Left lobe of liver (tissue), 2 donors: ENCODE data around the gene OR2T35. TPM values are rescaled to one million over a fixed set of nuclear protein-coding genes. Genes with fewer than 3 reads are reported as not detected.
"Not testable (repeated sequence)": the region's sequence is repeated elsewhere in the genome, so short reads cannot be mapped to it uniquely, and the experiment has no call there.

Experiments used
- ATAC-seq: fragments of 200-7000 bp; cut with Tn5 transposase; one replicate; pipeline ENCODE4 v1.9.1; 2020; ENCODE audit warnings: mild to moderate bottlenecking, moderate library complexity
- DNase-seq: peaks from one replicate; pipeline ENCODE4 v3.0.0-alpha.2; 2020; ENCODE audit warnings: low spot score
- total RNA-seq: library from RNA; stranded (reverse); gene quantifications from one replicate; pipeline ENCODE4 v1.2.1, GENCODE V29; 2021
- donor health status: DM: no; HTN: no; CAD: no; lungs with moderate emphysema.
- donor health status: DM: no; HTN: yes; CAD: no.

Gene OR2T35
- not detected for total RNA-seq

- not testable (repeated sequence) for DNase-seq, ATAC-seq
These were observed at the start of gene OR2T35 for GRCh38 chr1:248645178-248645577. Gene OR2T35, minus strand, starts transcription at chr1:248645278. Its CDS starts 6,020 bp downstream, at chr1:248639258.

DNA sequence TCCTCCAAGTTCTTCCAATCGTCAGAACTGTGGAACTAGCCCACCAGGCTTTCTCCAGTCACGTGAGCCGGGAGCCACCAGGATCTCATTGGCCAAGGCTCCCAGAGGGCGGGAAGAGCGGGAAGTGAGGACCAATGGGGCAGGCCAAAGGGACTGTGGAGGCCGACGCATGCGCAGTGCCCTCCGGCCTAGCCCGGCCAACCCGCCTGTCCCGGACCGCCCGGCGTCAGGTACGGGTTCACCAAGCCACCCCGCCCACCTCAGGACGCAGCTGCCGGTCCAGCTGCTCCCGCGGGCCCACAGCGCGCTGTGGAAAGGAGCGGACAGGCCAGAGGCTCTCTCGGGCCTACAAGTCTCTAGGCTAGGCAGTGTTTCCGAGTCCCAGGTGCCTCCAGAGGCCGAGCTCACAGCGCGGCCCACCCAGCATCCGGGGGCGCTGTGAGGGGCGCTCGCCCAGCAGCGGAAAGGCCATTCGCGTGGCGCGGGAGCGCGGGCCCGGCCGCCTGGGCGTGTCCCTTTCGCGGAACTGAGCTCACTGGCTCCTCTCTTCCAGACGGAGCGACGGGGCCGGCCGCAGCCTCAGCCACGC, 46.6 kb upstream of the OR2T35 start:
- ATAC-seq (no peak), DNase-seq (no peak)

GRCh38 chr1:248688527-248689298, 43.6 kb upstream of the OR2T35 start:
- DNase-seq (no peak), ATAC-seq (no peak)

DNA sequence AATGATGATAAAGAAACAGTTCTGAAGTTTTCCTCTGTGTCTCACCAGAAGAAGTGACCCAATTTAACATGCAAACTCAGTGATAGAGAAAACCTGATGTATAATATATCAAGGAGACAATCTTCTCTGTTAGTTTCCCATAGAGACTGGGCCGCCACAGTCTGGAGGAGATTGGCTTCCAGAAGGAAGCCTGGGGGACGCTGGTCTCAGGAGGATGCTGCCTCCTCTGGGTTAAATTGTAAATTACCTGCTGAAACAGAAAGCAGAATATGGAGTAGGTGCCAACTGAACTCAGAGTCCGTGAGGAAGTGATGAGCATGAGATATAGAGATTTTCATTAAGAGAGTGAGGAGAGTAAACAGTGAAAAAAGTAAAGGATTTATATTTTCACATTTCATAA, 41.7 kb upstream of the OR2T35 start:
- DNase-seq (no peak), ATAC-seq (peak; percentile 59)

- no peak for DNase-seq
- ATAC-seq: no peak
These were observed 36.6 kb upstream of the OR2T35 start for GRCh38 chr1:248681651-248682050.

DNA sequence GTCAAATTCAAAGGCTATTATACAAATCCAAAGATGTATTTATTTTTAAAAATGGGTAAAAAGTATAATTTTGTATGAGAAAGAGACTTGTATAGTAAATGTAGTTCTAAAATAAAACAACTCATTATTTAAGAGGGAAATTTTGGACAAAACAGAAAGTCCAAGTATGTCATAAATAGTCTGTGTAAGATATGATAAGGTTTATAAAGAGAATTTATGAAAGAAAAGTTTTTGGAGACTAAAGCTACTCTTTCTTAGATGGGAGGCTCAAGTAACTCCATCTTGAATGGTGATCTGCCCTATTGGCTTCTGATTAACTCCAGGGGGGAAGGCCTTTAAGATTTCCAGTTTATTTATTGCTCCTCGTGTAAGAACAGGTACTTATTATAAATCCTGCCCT, 24.9 kb upstream of the OR2T35 start:
- ATAC-seq: no peak
- DNase-seq: no peak

DNA sequence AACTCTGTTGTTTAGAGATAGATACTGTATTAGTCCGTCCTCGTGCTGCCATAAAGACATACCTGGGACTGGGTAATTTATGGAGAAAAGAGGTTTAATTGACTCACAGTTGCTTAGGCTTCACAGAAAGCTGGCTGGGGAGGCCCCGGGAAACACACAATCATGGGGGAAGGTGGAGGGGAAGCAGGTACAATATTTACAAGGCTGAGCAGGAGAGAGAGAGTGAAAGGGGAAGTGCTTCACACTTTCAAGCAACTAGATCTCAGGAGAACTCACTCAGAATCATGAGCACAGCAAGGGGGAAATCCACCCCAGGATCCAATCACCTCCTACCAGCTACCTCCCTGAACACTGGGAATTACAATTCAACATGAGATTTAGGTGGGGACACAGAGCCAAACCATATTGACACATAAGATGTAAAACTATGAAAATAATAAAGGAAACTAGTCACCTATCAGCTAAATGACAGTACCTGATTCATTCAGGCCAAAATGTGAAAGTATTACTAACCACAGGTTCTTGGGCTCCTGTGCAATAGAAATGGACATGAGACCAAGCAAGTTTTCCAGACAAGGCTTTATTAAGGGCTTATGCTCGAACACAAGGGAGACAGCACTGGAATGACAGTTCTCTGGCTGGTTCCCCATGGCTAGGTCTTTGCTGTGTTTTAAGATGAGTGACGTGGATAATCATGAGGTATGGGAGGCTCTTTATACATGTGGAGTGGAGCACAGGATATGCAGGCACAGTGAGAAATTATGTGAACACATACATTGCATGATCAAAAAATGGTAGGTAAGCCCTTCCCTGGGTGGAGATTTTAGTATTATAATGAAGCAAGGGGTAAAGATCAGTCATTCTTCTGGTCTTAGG, 18.6 kb upstream of the OR2T35 start:
- not testable (repeated sequence) for DNase-seq, ATAC-seq

DNA sequence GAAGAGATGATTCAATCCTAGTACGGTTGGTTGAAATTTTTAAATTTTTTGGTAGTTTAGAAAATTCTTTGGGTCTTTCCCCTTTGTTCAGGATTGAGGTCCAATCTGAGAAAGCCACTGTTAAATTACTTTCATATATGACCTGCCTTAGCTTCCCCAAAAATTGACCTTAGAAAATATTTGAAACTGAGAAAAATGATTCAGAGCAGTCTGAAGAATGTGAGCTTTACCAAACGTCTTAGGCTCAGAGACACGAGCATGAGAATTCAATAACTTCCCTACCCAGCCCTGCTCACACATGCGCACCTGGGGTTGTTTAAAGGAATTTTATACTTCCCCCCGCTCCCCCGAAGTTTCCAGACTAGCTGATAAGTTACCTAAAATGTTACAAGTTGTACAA, 11.7 kb upstream of the OR2T35 start:
- not testable (repeated sequence) for ATAC-seq, DNase-seq

DNA sequence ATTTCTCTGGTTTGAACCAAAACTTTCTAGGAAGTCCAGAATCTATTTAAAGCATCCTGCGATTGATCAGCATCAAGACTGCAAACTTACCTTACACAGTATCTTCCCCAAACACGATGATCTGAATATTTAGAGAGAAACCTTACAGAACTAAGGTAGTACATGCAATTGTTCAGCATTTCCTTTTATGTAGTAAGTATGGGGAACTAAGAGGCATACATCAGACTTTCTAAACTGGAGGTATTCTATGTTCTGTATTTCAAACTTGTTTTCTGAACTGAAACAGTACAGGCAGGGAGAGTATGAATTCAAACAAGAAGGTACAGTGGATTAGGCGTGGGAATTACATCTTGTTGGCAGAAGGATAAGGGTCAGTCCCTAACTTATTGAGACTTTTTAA, 10.3 kb upstream of the OR2T35 start, which contains the start of gene OR2T27:
OR2T27 (minus strand) TSS at position 175 of the 400 bp plus-strand sequence. CDS start 4,644 bp downstream, outside the sequence.
- ATAC-seq, DNase-seq: not testable (repeated sequence)

DNA sequence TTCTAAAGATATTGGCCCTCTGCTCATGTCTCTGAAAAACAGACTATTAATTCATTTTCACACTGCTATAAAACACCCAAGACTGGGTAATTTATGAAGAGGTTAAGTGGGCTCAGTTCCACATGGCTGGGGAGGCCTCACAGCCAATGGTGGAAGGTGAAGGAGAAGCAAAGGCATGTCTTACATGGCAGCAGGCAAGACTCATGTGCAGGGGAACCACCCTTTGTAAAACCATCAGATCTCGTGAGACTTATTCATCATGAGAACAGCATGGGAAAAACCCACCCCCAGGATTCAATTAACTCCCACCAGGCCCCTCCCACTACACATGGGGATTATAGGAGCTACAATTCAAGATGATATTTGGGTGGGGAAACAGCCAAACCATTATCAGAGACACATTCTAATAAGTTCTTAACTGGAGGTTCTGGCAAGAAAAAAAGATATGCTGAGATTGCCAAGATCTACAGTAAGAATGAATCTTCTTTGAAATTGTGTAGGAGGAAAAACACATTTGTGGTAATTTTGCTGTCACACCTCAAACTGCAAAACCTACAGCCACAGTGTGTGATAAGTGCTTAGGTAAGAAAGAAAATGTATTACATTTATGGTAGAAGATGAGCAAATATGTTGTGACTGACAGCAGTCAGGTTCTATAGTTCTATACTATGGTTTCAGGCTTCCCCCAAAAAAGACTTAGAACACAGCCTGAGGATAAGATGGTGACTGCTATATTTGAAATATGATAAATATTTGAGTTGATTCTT, 3.9 kb upstream of the OR2T35 start:
- not testable (repeated sequence) for DNase-seq, ATAC-seq

DNA sequence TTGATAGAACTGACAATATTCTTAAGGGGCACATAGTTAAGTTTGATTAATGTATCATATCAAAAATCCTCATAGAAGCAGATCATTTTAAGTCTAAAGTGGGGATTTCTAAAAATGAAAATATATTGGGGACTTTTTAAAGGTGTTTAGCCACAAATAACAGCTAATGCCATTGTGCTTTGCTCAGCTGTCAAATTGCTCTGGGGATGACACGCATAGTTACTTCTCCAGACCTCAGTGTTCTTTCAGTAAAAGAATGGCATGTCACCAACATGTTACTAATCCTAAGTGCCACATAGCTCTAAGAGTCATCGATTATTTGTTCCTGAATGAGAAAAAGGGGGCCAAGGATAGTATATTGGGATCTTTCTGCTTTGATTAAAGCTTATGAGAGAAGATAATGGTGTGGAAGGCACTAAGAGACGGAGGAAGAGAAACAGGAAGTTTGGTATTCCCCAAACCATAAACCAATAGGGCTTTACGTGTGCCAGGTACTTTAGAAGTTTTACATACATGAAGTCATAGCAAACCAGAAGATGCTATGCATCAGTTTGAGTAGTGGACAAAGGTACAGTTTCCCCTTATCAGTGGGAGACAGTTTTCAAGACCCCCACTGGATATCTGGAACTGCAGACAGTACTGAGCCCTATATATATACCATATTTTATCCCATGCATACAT, 2.0 kb downstream of the OR2T35 start:
- not testable (repeated sequence) for DNase-seq, ATAC-seq

- ATAC-seq, DNase-seq: not testable (repeated sequence)
These were observed 3.5 kb downstream of the OR2T35 start for GRCh38 chr1:248641583-248641982.

DNA sequence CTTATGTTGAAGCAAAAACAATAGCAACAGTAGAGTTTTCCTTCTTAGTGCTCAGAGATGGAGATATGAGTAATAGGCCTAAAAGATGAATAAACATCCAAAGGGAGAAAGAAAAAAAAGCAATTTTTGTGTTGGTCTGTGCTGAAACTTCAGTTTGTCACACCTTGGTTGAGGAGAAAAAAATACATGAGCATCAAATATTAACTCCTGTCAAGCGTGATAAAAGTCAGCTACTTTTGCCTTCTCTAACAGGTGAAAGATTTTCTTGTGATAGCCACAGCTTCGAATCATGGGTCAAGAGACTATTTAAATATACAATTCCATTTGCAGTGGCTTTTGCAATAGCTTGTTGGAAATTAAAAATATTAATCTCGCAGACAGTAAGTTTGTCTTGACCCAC, 4.2 kb downstream of the OR2T35 start:
- ATAC-seq: not testable (repeated sequence)

GRCh38 chr1:248639652-248640051, 5.4 kb downstream of the OR2T35 start:
- DNase-seq, ATAC-seq: not testable (repeated sequence)

More for the DNA sequence above, 4.2 kb downstream of the OR2T35 start:
- DNase-seq: not testable (repeated sequence)

DNA sequence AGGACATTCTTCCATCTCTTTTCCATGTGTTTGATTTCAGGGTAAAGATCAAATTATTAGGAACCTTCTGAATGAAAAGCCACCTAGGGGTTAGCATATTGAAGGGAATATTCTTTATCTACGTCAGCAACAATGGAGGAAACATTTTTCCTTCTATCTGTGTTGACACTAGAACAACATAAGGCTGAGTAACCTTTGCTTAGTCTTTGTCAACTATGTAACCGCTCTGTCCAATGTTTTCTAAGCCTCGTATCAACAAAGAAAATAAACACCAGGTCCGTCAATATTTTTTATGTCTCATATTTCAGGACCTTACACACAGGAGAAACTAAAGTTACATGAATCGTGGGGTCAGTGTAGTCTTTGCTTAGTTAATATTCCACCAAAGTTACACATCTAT, 8.5 kb downstream of the OR2T35 start:
- ATAC-seq, DNase-seq: not testable (repeated sequence)

DNA sequence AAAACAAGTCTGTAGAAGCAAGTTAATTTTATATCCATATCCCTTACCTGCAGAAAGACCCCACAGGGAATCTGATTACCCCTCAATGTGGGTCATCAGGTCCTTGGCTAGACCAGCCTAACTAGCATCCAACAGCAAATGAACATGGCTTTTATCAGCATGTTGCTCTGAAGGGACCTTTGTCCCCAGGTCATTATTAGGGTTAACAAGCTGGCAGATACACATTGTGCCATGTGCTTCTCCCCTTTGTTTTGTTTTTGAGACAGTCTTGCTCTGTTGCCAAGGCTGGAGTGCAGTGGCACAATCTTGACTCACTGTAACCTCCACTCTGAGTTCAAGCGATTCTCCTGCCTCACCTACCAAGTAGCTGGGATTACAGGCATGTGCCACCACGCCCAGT, 10.1 kb downstream of the OR2T35 start, which contains the start of gene OR2T11:
OR2T11 (minus strand) TSS at position 101 of the 400 bp plus-strand sequence. CDS start 7,963 bp downstream, outside the sequence.
- not testable (repeated sequence) for DNase-seq
- peak; percentile 28 for ATAC-seq

DNA sequence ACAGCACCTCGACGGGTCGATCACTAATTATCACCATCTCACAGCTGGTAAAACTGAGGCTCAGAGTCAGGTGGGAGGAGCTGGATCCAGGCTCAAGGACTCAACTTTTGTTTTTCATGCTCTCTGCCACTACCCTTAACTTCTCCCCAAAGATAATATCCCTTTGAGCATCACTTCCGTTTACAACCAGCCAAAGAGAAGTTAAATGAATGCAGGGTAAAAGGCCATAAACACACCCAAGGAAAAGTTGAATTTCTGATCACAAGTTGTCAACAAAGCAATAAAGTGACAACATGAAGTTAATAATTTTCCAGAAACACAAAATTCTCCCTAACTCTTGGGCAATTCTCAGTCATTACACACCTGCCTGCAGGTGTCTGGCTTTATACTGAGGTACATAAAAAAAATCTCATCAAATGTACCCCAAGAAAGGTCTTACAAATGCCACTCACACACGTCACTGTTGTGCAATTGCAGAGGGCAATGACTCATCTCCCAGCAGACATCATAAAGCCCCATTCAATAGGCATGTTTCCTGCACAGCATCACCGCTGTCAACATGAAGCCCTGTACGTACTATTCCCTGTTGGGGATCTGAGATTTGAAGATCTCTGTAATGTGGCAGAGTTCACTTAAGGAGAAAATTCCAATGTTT, 13.6 kb downstream of the OR2T35 start:
- DNase-seq (no peak), ATAC-seq (no peak)

- ATAC-seq: no peak
These were observed 14.5 kb downstream of the OR2T35 start for GRCh38 chr1:248630551-248630950.

More at GRCh38 chr1:248630551-248630950, 14.5 kb downstream of the OR2T35 start:
- DNase-seq: no peak
